GM18502 (cell line): ENCODE data around the gene FHIT.

Source experiments
- ATAC-seq: cut with Tn5 transposase; IDR thresholded peaks from one replicate; pipeline ENCODE4 v1.9.1; 2021; ENCODE audit warnings: mild to moderate bottlenecking; ENCODE audit not compliant: unreplicated experiment, poor library complexity

Gene FHIT

DNA sequence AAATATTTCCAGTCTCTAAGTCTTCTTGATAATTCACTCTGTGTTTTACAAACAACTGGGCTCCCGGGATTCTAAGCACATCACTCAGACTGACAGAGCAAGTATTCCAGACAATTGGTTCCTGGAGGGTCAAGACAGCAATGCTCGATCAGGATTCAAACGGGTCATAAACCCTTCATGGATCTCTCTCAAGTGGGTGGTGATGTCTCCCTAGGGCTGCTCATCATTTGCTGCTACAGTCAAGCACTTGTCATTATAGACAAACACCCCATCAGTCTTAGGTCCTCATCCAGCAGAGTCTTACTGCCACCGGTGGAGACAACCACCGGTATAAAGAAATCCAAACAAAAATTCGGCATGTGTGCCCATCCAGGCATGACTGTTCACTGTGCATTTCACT is 921.1 kb downstream of the FHIT start:
- ATAC-seq: no peak

DNA sequence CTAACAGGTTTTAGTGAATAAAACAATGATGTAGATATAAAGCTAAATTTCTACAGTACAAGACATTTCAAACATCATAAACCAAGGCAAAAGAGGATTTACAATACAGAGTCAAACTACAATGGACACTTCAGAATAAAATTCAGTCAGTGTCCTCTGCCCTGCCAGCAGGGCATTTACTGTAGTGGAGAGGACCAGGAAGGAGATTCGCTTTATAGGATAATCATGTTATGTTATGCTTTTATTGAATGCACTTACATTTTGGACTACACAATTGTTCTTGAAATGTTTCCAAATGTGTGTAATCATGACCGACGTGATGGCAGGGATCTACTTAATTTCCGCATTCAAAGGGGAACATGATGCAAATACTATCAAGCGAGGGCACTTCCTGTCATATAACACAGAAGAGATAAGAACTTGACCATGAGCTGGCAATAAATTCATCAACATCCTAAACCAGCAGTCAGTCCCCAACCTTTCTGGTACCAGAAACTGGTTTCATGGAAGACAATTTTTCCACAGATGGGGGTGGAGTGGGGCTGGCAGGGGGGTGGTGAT is 925.6 kb downstream of the FHIT start:
- ATAC-seq: no peak

DNA sequence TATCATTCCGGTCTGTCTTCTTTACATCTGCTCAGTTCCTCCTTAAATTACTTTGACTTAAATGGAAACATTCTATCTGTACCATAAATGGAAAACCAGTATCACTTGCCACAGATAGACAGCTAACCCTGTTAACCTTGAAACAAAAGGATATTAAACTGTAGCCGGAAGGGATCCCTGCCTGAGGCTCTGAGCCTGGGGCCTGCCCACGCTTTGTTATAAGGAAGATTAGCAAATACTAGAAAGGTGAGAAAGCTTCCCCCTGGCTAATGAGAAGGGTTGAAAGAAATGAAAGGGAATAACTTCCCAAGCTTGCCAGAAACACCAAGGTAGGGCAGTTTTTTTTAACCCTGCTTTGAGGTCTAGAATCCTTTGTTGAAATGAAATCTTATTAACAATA is 927.6 kb downstream of the FHIT start:
- ATAC-seq: no peak

DNA sequence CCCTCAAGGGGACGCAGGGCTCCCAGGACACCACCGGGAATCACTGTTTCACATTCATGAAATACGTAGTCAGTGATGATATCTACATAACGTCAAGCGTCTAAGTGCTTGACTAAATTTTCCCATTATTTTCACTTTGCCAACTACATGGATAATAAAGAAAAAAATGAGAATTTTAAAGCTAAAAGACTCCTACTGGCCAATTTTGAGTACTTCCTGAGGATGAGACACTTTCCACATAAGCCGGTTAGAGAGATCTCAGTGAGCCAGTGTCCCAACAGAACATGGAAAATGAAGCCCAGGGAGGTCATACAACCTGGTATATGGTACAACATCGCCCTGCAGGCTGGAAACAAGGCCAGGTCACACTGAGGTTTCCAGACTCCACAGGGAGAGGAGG is 928.1 kb downstream of the FHIT start:
- no peak for ATAC-seq

DNA sequence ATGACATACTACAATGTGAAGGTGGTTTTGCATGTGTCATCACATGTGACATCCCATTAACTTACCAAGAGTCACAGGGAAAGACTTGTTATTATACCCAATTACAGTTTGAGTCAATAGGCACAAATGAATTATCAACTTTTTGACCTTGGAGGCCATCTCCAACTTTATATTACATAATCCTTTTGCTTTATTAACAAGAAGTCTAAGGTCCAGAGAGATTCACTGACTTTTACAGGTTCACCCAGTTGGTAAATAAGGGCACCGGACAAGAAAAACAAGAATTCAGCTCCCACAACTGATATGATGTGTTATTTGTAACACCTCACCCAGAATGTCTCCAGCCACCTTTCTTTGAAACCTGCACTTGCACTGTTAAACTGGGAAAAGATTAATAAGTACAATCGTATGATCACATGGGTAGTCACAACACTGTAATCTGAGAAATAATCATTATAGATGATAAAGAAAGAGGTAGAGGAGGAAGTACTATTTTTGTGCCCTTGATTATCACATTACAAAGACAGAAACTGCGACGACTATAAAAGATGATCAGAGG is 928.9 kb downstream of the FHIT start:
- no peak for ATAC-seq

DNA sequence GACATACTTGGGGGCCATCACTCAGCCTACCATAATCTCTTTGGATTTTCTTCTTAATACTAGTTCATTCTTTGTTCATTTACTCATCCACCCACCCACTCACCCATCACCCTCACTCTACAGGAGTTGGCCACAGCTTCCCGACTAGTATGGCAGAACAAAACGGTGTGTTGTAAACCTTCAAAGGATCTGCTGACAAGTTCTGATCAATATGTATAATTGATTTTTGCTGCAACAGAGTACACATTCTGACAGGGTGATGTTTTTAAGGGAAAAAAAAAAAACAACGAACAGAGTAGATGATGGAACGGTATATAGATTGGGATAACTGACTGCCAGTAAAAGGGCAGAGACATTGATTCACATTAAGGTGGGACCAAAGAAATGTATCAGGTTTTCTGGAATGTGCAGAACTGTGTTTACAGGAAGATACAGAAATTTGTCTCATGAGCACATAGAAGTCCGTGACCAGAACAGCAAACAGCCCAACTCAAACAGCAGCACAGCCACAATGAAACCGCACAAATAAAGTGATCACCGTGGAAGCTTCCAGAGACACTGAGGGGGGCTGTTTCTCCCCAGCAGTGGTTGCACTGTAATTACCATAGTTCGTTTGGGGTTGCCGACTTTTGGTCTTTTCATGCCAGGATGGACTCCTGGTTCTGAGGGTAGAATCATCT is 931.9 kb downstream of the FHIT start:
- no peak for ATAC-seq

DNA sequence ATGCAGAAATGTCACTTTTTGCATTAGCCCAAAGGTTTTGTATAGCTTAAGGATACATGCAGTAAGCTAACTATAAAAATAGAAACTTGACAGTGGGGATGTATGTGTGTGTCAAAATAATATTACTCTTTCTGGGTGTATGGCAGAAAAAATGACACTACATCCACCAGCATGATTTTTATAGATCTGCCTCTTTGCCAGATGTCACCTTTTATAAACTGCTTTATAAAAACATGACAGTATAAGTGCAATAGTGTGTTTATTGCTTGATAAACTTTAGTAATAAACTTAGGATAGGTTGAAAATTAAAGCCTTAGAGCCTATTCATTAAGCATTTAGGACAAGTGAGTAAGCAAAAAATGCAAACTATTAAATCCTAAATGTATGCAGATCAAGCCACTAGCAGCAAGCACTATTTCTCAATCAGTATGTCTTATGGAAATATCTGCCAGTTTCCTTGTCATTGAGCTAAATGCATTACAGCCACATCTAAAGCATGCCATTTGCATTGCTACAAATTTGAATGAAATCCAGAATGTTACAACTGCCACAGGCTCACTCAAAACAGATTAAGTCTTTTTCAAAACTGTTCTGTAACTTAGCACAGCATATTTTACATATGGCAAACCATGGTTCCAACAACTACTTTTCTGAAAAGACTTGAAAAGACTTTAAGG is 935.0 kb downstream of the FHIT start:
- no peak for ATAC-seq

DNA sequence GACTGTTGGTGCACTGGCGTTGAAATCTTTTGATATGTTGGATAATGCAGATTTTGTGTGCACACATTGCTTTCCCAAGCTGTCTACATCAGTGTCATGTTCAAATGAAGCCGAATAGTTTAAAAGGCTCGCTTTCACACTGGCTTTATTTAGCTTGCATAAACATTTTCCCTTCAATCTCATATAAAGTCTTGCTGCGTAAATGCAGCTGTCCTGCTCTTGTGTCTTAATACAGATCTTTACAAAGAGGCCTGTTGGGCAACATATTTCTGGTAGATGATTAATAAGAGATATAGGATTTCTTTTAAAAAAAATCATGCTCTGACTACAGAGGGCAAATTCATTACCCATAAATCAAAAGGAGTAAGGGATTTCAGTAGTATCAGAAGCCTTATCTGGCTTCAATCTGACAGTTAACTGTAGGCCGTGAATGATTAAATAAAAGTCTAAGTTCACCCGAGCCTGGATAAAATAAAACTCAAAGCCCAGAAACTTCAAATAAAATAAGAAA is 937.2 kb downstream of the FHIT start:
- ATAC-seq: no peak

DNA sequence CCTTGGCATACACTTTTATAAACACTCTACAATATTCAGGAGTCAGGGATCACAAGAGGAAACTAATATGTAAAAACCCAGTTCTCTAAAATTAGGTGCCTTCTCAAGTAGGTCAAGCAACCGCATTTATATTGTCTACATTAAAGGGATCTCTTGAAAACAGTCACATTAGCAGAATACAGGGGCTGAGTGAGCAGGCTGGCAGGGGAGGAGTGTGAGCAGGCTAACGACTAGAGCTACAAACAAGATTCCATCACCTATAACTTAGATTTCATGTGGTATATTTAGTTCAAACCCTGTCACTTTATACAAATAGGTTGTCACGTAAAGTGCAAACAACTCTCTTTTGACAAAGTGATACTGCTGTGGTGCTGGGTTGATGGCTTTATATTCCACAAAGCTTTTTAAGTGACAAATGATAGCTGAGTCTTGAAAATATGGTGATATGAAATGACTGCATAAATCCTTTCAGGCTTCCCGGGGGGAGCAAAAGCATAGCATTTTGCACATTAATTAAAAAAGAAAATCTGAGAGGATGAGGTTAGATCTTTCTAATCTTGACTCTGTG is 937.9 kb downstream of the FHIT start:
- no peak for ATAC-seq

DNA sequence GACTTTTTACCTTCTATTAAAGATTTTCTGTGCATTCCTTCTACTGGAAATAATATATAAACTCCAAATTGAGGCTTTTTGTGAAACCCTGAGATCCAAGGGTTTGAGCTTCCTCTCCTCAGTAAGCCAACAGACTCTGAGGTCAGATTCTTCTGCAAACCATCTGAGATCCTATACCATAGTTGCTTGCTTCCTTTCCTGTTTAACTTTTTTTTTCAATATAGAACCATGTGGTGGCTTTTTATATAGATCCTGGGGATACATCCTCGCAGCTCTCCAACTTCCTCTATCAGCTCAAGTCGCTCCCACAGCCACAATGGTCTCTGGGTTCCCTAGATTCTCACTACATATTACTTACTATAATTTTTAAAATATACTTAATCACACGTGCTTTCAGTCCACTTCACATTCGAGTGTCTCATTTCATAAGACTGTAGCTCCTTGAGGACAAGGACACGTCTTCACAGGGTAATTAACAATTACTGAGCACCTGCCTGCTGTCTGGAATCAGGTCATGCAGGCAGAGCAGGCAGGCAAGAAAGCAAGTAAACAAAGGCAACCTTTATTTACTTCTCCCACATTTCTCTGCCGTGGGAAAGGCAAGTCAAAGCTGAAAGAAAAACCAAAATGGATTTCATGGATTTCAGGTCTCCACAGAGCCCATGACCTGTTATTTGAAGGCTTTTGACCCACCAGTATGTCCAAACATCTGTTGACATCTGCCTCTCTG is 941.5 kb downstream of the FHIT start:
- ATAC-seq: no peak

DNA sequence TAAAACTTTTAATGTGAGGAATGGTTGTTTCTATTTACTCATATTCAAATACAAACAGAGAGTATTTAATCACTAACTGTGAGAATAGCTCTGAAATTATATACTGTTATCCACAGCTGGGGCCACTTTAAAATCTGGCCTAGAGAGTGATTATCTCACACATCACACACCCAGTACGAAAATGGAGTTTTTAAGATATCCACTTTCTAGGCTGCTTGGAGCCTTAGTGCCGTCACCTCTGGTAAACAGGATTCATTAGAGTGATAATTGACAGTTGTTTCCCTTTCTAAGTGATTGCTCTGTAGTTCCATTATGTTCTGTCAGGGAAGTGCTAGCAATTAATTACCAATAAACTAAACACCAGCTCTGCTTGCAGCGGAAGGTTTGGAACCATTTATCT is 942.4 kb downstream of the FHIT start:
- ATAC-seq: no peak

DNA sequence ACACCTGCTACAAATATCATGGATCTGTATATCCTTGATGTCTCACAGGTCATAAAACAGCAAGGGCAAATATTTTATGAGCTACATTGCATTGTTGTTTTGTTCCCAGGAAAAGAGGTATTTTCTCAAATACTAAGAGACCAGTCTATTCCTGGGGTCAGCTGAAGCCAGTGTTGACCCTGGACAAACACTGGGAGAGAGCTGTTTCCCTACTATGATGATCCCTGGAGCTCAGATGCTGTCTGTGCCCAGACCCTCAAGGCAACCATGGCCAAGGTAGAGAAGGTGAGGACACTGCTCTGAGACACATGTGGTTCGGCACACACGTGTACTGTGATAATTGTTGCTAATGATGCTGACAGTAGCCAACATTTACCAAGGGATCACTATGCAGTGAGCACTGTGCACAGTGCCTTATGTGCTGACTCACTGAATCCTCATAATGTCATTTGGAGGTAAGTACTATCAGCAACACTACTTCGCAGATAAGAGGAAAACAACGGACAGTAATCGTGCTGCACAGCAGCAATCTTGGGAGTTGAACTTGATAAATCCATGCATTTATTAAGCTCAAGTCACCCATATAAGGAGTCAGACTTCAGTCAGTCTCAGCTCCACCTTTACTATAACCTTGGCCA is 943.6 kb downstream of the FHIT start:
- ATAC-seq: no peak

DNA sequence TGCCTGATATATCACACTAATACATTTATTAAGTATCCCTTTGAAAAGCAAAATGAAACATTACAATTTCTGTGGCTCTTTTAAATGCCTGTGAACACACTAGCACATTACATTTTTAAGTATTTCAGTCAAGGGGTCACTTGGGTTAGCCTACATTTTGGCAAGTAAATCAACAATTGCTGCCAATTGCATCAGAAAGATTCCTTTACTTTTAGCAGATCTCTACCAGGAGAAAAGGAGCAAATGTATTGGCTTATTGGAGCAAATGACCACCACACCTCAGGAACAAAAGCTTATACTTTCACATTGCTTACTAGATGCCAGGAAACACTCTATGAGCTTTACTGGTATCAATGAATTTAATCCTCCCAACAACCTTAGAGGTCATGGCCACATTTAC is 947.1 kb downstream of the FHIT start:
- ATAC-seq: no peak

DNA sequence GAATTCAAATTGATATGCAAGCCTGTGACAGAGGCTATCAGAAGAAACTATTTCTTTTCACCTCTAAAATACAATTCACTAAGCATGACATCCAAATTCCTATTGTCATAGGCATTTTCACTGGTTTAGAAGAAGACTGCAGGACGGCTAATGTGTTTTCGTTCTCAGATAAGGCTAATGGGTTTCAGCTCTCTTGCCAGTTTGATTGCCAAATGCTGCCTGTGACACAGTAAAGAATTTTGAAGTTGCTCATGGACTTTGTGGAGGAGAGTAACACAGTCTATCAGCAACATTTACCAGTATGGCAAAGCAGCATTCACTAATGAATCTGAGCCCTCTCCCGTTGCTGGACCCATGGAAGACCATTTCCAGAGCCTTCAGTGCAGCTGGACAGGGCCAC is 948.1 kb downstream of the FHIT start:
- no peak for ATAC-seq

DNA sequence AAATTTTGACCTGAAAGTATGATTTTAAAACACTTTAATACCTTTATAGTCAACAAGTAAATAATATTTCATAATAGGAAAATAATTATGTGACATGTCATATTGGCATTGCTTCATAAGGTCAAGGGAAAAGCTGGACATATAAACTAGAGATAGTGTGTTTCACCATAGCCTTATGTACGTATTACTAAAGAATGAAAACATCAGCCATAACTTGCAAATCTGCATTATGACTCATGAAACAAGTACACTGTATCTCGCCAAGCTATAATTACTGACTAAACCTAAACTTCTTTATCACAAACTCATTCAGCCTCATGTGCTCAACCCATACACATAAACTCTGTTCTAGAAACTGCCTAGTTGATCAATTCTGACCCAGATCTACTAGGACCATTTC is 950.1 kb downstream of the FHIT start:
- no peak for ATAC-seq

DNA sequence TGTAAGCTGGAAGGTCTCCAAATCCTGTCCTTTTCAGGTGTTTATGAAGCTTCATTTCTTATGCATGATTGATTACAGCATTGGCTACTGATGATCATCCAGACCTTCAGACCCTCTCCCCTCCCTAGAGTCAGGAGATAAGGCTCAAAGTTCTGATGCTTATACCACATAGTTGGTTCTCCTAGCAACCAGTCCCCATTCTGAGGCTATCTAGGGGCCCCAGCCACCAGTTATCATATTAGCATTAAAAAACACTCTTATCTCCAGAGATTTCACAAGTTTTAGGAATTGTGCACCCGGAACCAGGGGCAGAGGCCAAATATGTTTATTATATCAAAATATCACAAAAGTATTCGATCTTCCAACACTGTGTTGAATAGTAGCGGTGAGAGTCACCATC is 953.1 kb downstream of the FHIT start:
- ATAC-seq: no peak

DNA sequence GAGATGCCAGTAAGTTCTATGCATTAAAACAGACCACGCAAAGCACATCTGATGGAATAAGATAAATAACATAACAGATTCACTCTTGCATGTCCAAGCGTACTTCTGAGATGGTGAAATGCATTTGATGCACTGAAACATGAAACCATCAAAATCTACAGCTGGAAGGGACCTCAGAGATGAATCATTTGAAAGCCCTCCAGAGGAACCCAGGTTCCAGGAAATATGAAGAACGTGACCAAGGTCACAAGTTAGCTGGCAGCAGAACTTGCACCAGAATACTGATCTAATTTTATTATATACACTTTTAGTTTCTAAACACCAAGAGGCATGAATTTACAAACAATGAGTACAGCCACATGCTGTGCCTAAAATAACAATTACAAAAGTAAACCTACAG is 957.1 kb downstream of the FHIT start:
- ATAC-seq: no peak

DNA sequence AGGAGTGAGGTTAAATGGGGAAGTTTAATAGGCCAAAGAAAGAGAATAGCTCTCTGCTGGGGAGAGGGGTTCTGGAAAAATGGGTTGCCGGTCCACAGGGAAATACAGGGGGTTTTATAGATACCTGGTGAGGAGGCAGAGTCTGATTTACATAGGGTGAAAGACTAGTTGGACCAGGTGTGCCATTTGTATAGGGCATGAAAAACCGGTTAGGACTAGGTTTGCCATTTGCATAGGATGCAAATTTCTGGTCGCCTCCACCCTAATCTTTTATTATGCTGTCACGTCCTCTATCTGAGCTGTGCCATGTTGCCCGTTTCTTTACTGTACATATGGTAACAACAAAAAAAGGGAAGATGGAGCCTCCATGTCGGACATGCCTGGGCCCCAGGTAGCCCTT is 960.1 kb downstream of the FHIT start:
- no peak for ATAC-seq

DNA sequence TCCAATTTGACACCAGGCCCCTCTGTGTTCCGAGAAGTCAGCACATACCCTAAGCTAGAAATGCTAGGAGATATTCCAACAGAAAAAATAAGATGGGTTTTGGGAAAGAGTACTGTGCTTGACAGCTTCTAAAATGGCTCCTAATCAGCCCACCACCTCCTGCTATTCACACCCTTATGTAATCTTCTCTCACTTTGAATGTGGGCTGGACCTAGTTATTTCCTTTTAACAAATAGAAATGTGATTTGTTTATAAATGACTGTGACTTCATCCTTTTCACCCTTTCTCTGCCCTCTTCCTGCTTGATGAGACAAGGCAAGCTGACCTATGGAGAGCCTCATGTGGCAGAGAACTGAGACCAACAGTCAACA is 961.1 kb downstream of the FHIT start:
- no peak for ATAC-seq
